Calu3 (cell line): ENCODE data around the gene DRC3. TPM values are rescaled to one million over a fixed set of nuclear protein-coding genes. Genes with fewer than 3 reads are reported as not detected.

Source experiments
- BruUV-seq: library from RNA; stranded (reverse); fragments of 400-500 nt; replicated peaks from 2 replicates; lab custom pipeline; 2021; lab: Mats Ljungman, UMichigan
- CTCF ChIA-PET: fragments of 300-600 bp; sonication (Branson Sonifier 250); formaldehyde crosslinking; loops from one replicate; lab custom pipeline; 2022; ENCODE audit warnings: antibody characterized with exemption; lab: Charles Lee
- DNase-seq: peaks from one replicate; pipeline ENCODE4 v3.0.0; 2022
- H3K27ac Mint-ChIP-seq: one replicate; pipeline ENCODE4 v1.8.0; 2022; ENCODE audit warnings: mixed read lengths; ENCODE audit not compliant: unreplicated experiment
- H3K27me3 Mint-ChIP-seq: one replicate; pipeline ENCODE4 v1.8.0; 2022; ENCODE audit warnings: mixed read lengths; ENCODE audit not compliant: unreplicated experiment
- H3K36me3 Mint-ChIP-seq: one replicate; pipeline ENCODE4 v1.8.0; 2022; ENCODE audit warnings: mild to moderate bottlenecking, moderate library complexity, mixed read lengths; ENCODE audit not compliant: insufficient read depth, unreplicated experiment
- H3K4me1 Mint-ChIP-seq: one replicate; pipeline ENCODE4 v1.8.0; 2022; ENCODE audit warnings: mild to moderate bottlenecking, low read depth, mixed read lengths; ENCODE audit not compliant: unreplicated experiment
- H3K4me3 Mint-ChIP-seq: one replicate; pipeline ENCODE4 v1.8.0; 2022; ENCODE audit warnings: mild to moderate bottlenecking, low read depth, moderate library complexity, mixed read lengths; ENCODE audit not compliant: unreplicated experiment
- H3K9me3 Mint-ChIP-seq: one replicate; pipeline ENCODE4 v1.8.0; 2022; ENCODE audit warnings: low read depth, mixed read lengths; ENCODE audit not compliant: unreplicated experiment
- intact Hi-C: fragments of 100-400 bp; cut with micrococcal nuclease; formaldehyde crosslinking; loops from one replicate; pipeline ENCODE4 v1.10.0; 2022; ENCODE audit not compliant: unreplicated experiment
- total RNA-seq: library from RNA; stranded (reverse); gene quantifications from 2 replicates; pipeline ENCODE4 v1.2.3, GENCODE V29; 2022
- TF ChIP-seq, protein P1 (sequence below): fragments of 200-600 bp; IDR thresholded peaks from one replicate; pipeline ENCODE4 v1.8.0; 2022; ENCODE audit warnings: antibody characterized with exemption; ENCODE audit not compliant: unreplicated experiment

Gene DRC3
- total RNA-seq, 1 experiment from 2014 or later: 2.8 TPM

DNA sequence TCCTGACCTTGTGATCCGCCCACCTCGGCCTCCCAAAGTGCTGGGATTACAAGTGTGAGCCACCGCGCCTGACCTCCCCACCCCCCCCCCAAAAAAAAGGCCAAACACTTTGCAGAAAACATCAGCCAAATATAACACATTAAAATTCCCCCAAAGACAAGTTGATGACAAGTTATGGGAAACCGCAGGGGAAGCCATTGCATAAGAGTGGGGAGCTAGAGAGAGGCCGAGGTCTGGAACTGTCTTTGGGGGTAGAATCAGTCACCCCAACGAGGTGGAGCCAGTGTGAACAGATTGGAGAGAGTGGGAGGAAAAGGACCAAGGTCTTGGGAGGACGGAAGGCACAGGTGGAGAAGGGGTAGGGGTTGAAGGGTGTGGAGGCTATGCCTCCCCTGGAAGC is 2.8 kb downstream of the DRC3 start:
- DNase-seq: no peak
- no peak overlapping the region for H3K27ac Mint-ChIP-seq
- peaks cover 23% of the 10 kb centered on the region for H3K36me3 Mint-ChIP-seq
- H3K27me3 Mint-ChIP-seq: peaks cover 10% of the 10 kb centered on the region
- H3K4me3 Mint-ChIP-seq: no peak overlapping the region
- H3K4me1 Mint-ChIP-seq: peaks cover 9% of the 10 kb centered on the region
- H3K9me3 Mint-ChIP-seq: no peaks in the 10 kb centered on the region
- TF ChIP-seq, protein P1, sequence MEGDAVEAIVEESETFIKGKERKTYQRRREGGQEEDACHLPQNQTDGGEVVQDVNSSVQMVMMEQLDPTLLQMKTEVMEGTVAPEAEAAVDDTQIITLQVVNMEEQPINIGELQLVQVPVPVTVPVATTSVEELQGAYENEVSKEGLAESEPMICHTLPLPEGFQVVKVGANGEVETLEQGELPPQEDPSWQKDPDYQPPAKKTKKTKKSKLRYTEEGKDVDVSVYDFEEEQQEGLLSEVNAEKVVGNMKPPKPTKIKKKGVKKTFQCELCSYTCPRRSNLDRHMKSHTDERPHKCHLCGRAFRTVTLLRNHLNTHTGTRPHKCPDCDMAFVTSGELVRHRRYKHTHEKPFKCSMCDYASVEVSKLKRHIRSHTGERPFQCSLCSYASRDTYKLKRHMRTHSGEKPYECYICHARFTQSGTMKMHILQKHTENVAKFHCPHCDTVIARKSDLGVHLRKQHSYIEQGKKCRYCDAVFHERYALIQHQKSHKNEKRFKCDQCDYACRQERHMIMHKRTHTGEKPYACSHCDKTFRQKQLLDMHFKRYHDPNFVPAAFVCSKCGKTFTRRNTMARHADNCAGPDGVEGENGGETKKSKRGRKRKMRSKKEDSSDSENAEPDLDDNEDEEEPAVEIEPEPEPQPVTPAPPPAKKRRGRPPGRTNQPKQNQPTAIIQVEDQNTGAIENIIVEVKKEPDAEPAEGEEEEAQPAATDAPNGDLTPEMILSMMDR: no peak
- BruUV-seq: no TSS peak
- CTCF ChIA-PET: no interaction called here
- intact Hi-C loops: no loop called here

DNA sequence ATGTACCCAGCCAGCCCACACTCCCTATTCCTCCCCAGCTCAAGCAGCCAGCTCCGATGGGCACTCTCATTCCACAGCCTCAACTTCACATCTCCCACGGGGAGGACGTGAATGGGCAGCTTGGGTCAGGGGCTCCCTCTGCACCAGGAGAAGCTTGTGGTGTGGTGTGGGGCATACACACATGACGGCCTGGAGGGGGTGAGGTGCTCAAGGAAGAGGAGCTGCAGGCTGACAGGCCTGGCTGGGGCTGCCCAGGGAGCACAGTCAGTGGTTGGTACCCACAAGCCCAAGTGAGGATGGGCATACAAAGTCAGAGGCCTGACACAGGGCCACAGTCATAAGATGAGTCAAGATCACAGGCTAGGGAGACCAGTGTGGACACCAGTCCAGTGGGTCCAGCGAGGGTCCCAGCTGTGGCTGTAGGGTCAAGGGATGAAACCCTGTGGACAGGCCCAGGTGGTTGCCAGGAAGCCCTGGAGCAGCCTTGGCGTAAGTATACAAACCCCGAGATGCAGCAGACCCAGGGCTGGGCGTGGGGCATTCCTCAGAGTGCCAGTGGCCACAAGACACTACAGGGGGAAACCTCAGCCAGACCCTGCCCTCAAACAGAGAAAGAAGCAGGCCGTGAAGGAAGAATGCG is 4.4 kb downstream of the DRC3 start:
- no peak for DNase-seq
- no TSS peak for BruUV-seq
- TF ChIP-seq, protein P1: no peak
- H3K4me3 Mint-ChIP-seq: no peak overlapping the region
- no peaks in the 10 kb centered on the region for H3K4me1 Mint-ChIP-seq
- peaks cover 16% of the 10 kb centered on the region for H3K36me3 Mint-ChIP-seq
- intact Hi-C loops: no loop called here
- no peaks in the 10 kb centered on the region for H3K9me3 Mint-ChIP-seq
- no peak overlapping the region for H3K27ac Mint-ChIP-seq
- peaks cover 10% of the 10 kb centered on the region for H3K27me3 Mint-ChIP-seq
- CTCF ChIA-PET: no interaction called here

DNA sequence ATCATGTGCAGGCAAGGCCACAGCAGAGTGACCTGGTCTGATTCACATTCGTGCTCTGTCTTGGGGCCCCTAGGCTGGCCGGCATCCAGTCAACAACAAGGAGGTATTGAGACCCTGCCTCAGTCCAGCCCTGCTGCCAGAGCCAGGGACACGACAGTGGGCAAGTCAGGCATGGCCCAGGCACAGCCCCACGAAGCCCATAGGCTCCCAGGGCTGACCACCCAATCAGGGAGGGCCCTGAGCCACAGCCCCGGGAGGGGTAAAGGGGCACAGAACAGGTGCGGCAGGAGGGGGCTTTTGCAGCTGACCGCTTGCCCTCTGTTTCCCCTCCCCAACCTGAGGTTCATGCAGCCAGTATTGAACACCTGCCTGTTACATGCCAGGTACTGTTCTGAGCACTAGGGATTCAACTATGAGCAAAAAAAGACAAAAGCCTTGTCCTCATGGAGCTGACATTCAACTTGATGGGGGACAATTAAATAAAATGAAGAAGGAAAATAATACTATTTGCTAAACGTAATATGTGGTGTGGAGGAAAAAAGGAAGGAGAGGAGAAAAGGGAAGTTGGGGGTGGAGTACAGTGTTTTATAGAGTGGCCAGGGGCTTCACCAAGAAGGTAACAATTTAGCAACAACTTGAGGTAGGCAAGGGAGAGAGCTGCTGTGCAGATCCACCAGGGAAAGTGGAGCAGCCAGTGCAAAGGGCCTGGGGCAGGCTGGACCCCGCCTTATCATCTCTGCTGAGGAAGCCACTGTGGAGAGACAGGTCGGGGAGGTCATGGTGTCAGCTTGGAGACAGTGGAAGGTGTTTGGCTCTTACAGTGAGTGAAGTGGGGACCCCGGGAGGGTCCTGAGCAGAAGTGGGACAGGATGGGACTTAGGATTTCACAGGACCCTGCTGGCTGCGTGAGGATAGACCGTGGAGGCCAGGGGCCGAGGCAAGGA is 6.1 kb downstream of the DRC3 start:
- Mint-ChIP-seq H3K27ac (no peak overlapping the region), H3K4me3 (no peak overlapping the region), H3K4me1 (no peaks in the 10 kb centered on the region), H3K27me3 (peaks cover 10% of the 10 kb centered on the region), H3K9me3 (no peaks in the 10 kb centered on the region), H3K36me3 (peaks cover 4% of the 10 kb centered on the region)
- CTCF ChIA-PET: no interaction called here
- TF ChIP-seq, protein P1: no peak
- no TSS peak for BruUV-seq
- intact Hi-C loops: no loop called here
- DNase-seq: no peak

DNA sequence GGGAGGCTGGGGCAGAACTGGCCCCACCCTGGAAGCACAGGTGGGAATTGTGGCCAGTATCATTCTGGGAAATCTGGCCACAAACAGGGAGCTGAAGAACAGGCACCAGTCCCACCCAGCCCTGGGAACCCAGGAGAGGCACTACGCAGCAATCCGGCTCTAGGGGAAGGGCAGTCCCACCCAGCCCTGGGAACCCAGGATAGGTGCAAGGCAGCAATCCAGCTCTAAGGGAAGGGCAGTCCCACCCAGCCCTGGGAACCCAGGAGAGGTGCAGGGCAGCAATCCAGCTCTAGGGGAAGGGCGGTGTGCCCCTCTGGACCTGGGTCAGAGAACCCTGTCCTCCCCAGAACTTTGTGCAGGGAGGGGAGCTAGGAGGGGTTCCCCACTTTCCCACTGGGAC is 7.1 kb downstream of the DRC3 start:
- H3K9me3 Mint-ChIP-seq: no peaks in the 10 kb centered on the region
- TF ChIP-seq, protein P1: no peak
- BruUV-seq: no TSS peak
- CTCF ChIA-PET: no interaction called here
- peaks cover 10% of the 10 kb centered on the region for H3K27me3 Mint-ChIP-seq
- no peak overlapping the region for H3K4me3 Mint-ChIP-seq
- DNase-seq: no peak
- H3K27ac Mint-ChIP-seq: no peak overlapping the region
- no peaks in the 10 kb centered on the region for H3K4me1 Mint-ChIP-seq
- intact Hi-C loops: no loop called here
- peaks cover 4% of the 10 kb centered on the region for H3K36me3 Mint-ChIP-seq
